H9 (cell line): ENCODE data around the gene MPST. TPM values are rescaled to one million over a fixed set of nuclear protein-coding genes. Genes with fewer than 3 reads are reported as not detected.
A peak's percentile ranks its signal among the peaks of the same experiment; 100 is the strongest.

ENCODE experiments used
- DNase-seq: peaks from one replicate; pipeline ENCODE4 v3.0.0-alpha.2; 2017
- H2AFZ ChIP-seq: one replicate; pipeline ENCODE4 v1.6.1; 2013; ENCODE audit warnings: mild to moderate bottlenecking, low read length, control low read depth, moderate library complexity
- H2AK5ac ChIP-seq: 2 replicates; pipeline ENCODE4 v1.6.1; 2013; ENCODE audit warnings: low read length, control low read depth, mixed read lengths; ENCODE audit not compliant: insufficient read length
- H2BK120ac ChIP-seq: one replicate; pipeline ENCODE4 v1.6.1; 2013; ENCODE audit warnings: low read depth, mild to moderate bottlenecking, low read length, control low read depth, inconsistent platforms; ENCODE audit not compliant: poor library complexity, severe bottlenecking
- H2BK12ac ChIP-seq: 2 replicates; pipeline ENCODE4 v1.6.1; 2013; ENCODE audit warnings: low read length, control low read depth, mixed read lengths, low read depth; ENCODE audit not compliant: insufficient read length
- H2BK15ac ChIP-seq: 2 replicates; pipeline ENCODE4 v1.6.1; 2013; ENCODE audit warnings: low read depth, low read length, control low read depth
- H2BK20ac ChIP-seq: one replicate; pipeline ENCODE4 v1.6.1; 2013; ENCODE audit warnings: low read depth, mild to moderate bottlenecking, low read length, control low read depth, inconsistent platforms; ENCODE audit not compliant: poor library complexity, severe bottlenecking
- H2BK5ac ChIP-seq: 2 replicates; pipeline ENCODE4 v1.6.1; 2013; ENCODE audit warnings: low read length, control low read depth, mixed read lengths; ENCODE audit not compliant: insufficient read length
- H3K14ac ChIP-seq: 2 replicates; pipeline ENCODE4 v1.6.1; 2013; ENCODE audit warnings: low read length, control low read depth; ENCODE audit not compliant: insufficient read depth
- H3K18ac ChIP-seq: 2 replicates; pipeline ENCODE4 v1.6.1; 2013; ENCODE audit warnings: low read depth, mild to moderate bottlenecking, mixed read lengths, low read length, control low read depth; ENCODE audit not compliant: insufficient read length
- H3K23ac ChIP-seq: 2 replicates; pipeline ENCODE4 v1.6.1; 2013; ENCODE audit warnings: low read length, control low read depth, mixed read lengths, low read depth; ENCODE audit not compliant: insufficient read length
- H3K23me2 ChIP-seq: 2 replicates; pipeline ENCODE4 v1.6.1; 2013; ENCODE audit warnings: low read depth, mild to moderate bottlenecking, mixed read lengths, low read length, control low read depth; ENCODE audit not compliant: insufficient read length, poor library complexity, severe bottlenecking
- H3K27ac ChIP-seq: 2 replicates; pipeline ENCODE4 v1.5.1; 2013; ENCODE audit warnings: low read length, control low read depth, mixed read lengths, low read depth; ENCODE audit not compliant: insufficient read length
- H3K27me3 ChIP-seq: 2 replicates; pipeline ENCODE4 v1.6.1; 2013; ENCODE audit warnings: low read length, control low read depth, inconsistent platforms; ENCODE audit not compliant: insufficient read depth
- H3K4ac ChIP-seq: 2 replicates; pipeline ENCODE4 v1.6.1; 2013; ENCODE audit warnings: low read depth, mild to moderate bottlenecking, control low read depth, inconsistent platforms, low read length, moderate library complexity
- H3K4me1 ChIP-seq: 2 replicates; pipeline ENCODE4 v1.6.1; 2013; ENCODE audit warnings: low read length, control low read depth, inconsistent platforms; ENCODE audit not compliant: insufficient read depth
- H3K4me2 ChIP-seq: 2 replicates; pipeline ENCODE4 v1.6.1; 2013; ENCODE audit warnings: low read length, control low read depth, mixed read lengths; ENCODE audit not compliant: insufficient read length, insufficient read depth
- H3K56ac ChIP-seq: 2 replicates; pipeline ENCODE4 v1.6.1; 2013; ENCODE audit warnings: low read depth, mild to moderate bottlenecking, mixed read lengths, low read length, control low read depth; ENCODE audit not compliant: insufficient read length
- H3K79me1 ChIP-seq: 2 replicates; pipeline ENCODE4 v1.6.1; 2013; ENCODE audit warnings: low read depth, mild to moderate bottlenecking, moderate library complexity, low read length, control low read depth, inconsistent platforms; ENCODE audit not compliant: insufficient read depth, poor library complexity, severe bottlenecking
- H3K79me2 ChIP-seq: 2 replicates; pipeline ENCODE4 v1.6.1; 2013; ENCODE audit warnings: low read length, control low read depth, inconsistent platforms; ENCODE audit not compliant: insufficient read depth
- H3K9ac ChIP-seq: 2 replicates; pipeline ENCODE4 v1.6.1; 2013; ENCODE audit warnings: low read length, control low read depth, mixed read lengths; ENCODE audit not compliant: insufficient read length; ENCODE audit errors: extremely low read depth
- H3K9me3 ChIP-seq: one replicate; pipeline ENCODE4 v1.6.1; 2013; ENCODE audit warnings: low read depth, low read length, inconsistent platforms; ENCODE audit not compliant: control insufficient read depth
- H3T11ph ChIP-seq: one replicate; pipeline ENCODE4 v1.6.1; 2013; ENCODE audit warnings: mild to moderate bottlenecking, low read length, control low read depth, inconsistent platforms
- H4K20me1 ChIP-seq: one replicate; pipeline ENCODE4 v1.6.1; 2013; ENCODE audit not compliant: control insufficient read depth, insufficient read length, insufficient read depth
- H4K5ac ChIP-seq: 2 replicates; pipeline ENCODE4 v1.6.1; 2013; ENCODE audit warnings: low read depth, mild to moderate bottlenecking, mixed read lengths, low read length, control low read depth; ENCODE audit not compliant: insufficient read length
- H4K8ac ChIP-seq: replicated peaks from 2 replicates; pipeline ENCODE4 v1.6.1; 2013; ENCODE audit warnings: low read length, control low read depth, mixed read lengths, low read depth; ENCODE audit not compliant: insufficient read length
- H4K91ac ChIP-seq: 2 replicates; pipeline ENCODE4 v1.6.1; 2013; ENCODE audit warnings: low read depth, mild to moderate bottlenecking, moderate library complexity, mixed read lengths, low read length, control low read depth; ENCODE audit not compliant: insufficient read length
- H3K27ac Mint-ChIP-seq, 3 experiments: 2 replicates in 2 of 3; 3 replicates in 1 of 3; pipeline ENCODE4 v1.8.0; 2020 to 2021; ENCODE audit warnings: mixed read lengths in 3 of 3, mild to moderate bottlenecking in 1 of 3, moderate library complexity in 1 of 3
- H3K27me3 Mint-ChIP-seq: 2 replicates; pipeline ENCODE4 v1.8.0; 2021; ENCODE audit warnings: low read depth, mild to moderate bottlenecking, moderate library complexity, mixed read lengths
- H3K36me3 Mint-ChIP-seq, 3 experiments: 2 replicates in 2 of 3; 3 replicates in 1 of 3; pipeline ENCODE4 v1.8.0; 2020 to 2021; ENCODE audit warnings: low read depth in 3 of 3, mixed read lengths in 3 of 3; ENCODE audit not compliant: insufficient read depth in 1 of 3
- H3K4me1 Mint-ChIP-seq, 2 experiments: 2 replicates each; pipeline ENCODE4 v1.8.0; 2020; ENCODE audit warnings: mixed read lengths in 2 of 2
- H3K4me3 Mint-ChIP-seq, 2 experiments: 2 replicates in 1 of 2; 3 replicates in 1 of 2; pipeline ENCODE4 v1.8.0; 2020 to 2021; ENCODE audit warnings: mild to moderate bottlenecking in 2 of 2, mixed read lengths in 2 of 2, moderate library complexity in 1 of 2
- H3K9me3 Mint-ChIP-seq, 2 experiments: 2 replicates in 1 of 2; 3 replicates in 1 of 2; pipeline ENCODE4 v1.8.0; 2020; ENCODE audit warnings: mild to moderate bottlenecking in 2 of 2, mixed read lengths in 2 of 2, moderate library complexity in 1 of 2
- CTCF ChIP-seq: fragments of 200-600 bp; sonication (generic); conservative IDR thresholded peaks from 3 replicates; pipeline ENCODE4 v1.8.0; 2021; ENCODE audit warnings: antibody characterized with exemption, mild to moderate bottlenecking
- WGBS: extraction: QIAGEN DNeasy Blood & Tissue Kit; methylation state at CpG from one replicate; pipeline ENCODE4 v1.1.7; 2013; ENCODE audit warnings: missing lambda C conversion rate, low lambda C conversion rate, mixed read lengths; ENCODE audit not compliant: insufficient read length; ENCODE audit errors: extremely low coverage; 5-methylcytosine and 5-hydroxymethylcytosine counted together
- total RNA-seq: library from RNA; stranded (reverse); gene quantifications from 2 replicates; pipeline ENCODE4 v1.2.1, GENCODE V29; 2021

The MPST gene
- total RNA-seq, 1 experiment from 2014 or later, result 70.5 TPM

GRCh38 chr22:37051391-37052385, 32.1 kb downstream of the MPST start, which contains the start of gene KCTD17:
KCTD17 (plus strand) TSS chr22:37051742; CDS start chr22:37051761, 19 bp downstream.
- no peak within 1 kb of the TSS for H3K27ac ChIP-seq
- H2BK5ac ChIP-seq, result no peak within 1 kb of the TSS
- no peaks in the 10 kb centered on the region for H4K20me1 ChIP-seq
- peak within 1 kb of the TSS in 1 of 3 experiments; percentile 76; a peak in 1 of 7 replicates for H3K27ac Mint-ChIP-seq
- peaks cover 5% of the 10 kb centered on the region for H3K23me2 ChIP-seq
- H3K23ac ChIP-seq, result no peak within 1 kb of the TSS
- H3K9me3 Mint-ChIP-seq, result no peaks in the 10 kb centered on the region; a peak in 1 of 5 replicates
- no peak within 1 kb of the TSS for H3K18ac ChIP-seq
- no peaks in the 10 kb centered on the region for H3K79me2 ChIP-seq
- H3K36me3 Mint-ChIP-seq, result peaks cover 4 to 26% (median 4%) of the 10 kb centered on the region in 3 experiments; a peak in 6 of 7 replicates
- no peak within 1 kb of the TSS for H3T11ph ChIP-seq
- peaks cover 4 to 12% of the 10 kb centered on the region in 2 experiments for H3K4me1 Mint-ChIP-seq
- H3K56ac ChIP-seq, result no peak within 1 kb of the TSS
- no peak within 1 kb of the TSS for H2BK15ac ChIP-seq
- DNase-seq, result peak; percentile 60
- TF ChIP-seq CTCF, result no peak
- H3K4ac ChIP-seq, result no peak within 1 kb of the TSS
- no peak within 1 kb of the TSS for H2BK12ac ChIP-seq
- no peak within 1 kb of the TSS for H4K8ac ChIP-seq
- no peak within 1 kb of the TSS for H4K91ac ChIP-seq
- no peaks in the 10 kb centered on the region for H3K79me1 ChIP-seq
- WGBS, result no CpG with 5 or more reads among the region's 89 CpGs
- no peak within 1 kb of the TSS for H4K5ac ChIP-seq
- peak within 1 kb of the TSS; percentile 71 to 84 for H3K4me3 Mint-ChIP-seq
- H2BK20ac ChIP-seq, result no peak within 1 kb of the TSS
- H3K9me3 ChIP-seq, result no peaks in the 10 kb centered on the region
- peaks cover 18% of the 10 kb centered on the region for H3K27me3 Mint-ChIP-seq
- no peak within 1 kb of the TSS for H2BK120ac ChIP-seq
- no peak within 1 kb of the TSS for H3K9ac ChIP-seq
- H3K4me1 ChIP-seq, result no peaks in the 10 kb centered on the region
- no peaks in the 10 kb centered on the region for H3K27me3 ChIP-seq
- no peak within 1 kb of the TSS for H2AFZ ChIP-seq
- peak within 1 kb of the TSS; percentile 25 for H3K4me2 ChIP-seq
- H3K14ac ChIP-seq, result peak within 1 kb of the TSS; percentile 85
- no peak within 1 kb of the TSS for H2AK5ac ChIP-seq
